Smooth muscle cell (in vitro differentiated cells): ENCODE results near the gene PPP2R2D. TPM values are rescaled to one million over a fixed set of nuclear protein-coding genes. Genes with fewer than 3 reads are reported as not detected.

Experiments used
- DNase-seq: peaks from one replicate; lab custom pipeline; 2025; ENCODE audit not compliant: unreplicated experiment; lab: John Stamatoyannopoulos, UW
- H2AFZ ChIP-seq: fragments of 200-600 bp; sonication (generic); 2 replicates; pipeline ENCODE4 v1.6.0; 2016; ENCODE audit warnings: antibody characterized with exemption, low read depth, mild to moderate bottlenecking
- H3F3A ChIP-seq: fragments of 200-600 bp; sonication (generic); 2 replicates; pipeline ENCODE4 v1.6.0; 2017; ENCODE audit warnings: antibody characterized with exemption, low read depth
- H3K27ac ChIP-seq: fragments of 200-600 bp; sonication (generic); 2 replicates; pipeline ENCODE4 v1.5.1; 2016; ENCODE audit warnings: low read depth, mild to moderate bottlenecking
- H3K27me3 ChIP-seq: fragments of 200-600 bp; sonication (generic); 2 replicates; pipeline ENCODE4 v1.6.1; 2016; ENCODE audit warnings: low read depth, mild to moderate bottlenecking
- H3K36me3 ChIP-seq: fragments of 200-600 bp; sonication (generic); 2 replicates; pipeline ENCODE4 v1.5.1; 2016; ENCODE audit warnings: low read depth
- H3K4me1 ChIP-seq: fragments of 200-600 bp; sonication (generic); 2 replicates; pipeline ENCODE4 v1.5.1; 2016; ENCODE audit warnings: low read depth
- H3K4me2 ChIP-seq: fragments of 200-600 bp; sonication (generic); 2 replicates; pipeline ENCODE4 v1.6.0; 2016; ENCODE audit warnings: mild to moderate bottlenecking
- H3K4me3 ChIP-seq: fragments of 200-600 bp; sonication (generic); 2 replicates; pipeline ENCODE4 v1.5.1; 2016; ENCODE audit warnings: mild to moderate bottlenecking
- H3K79me2 ChIP-seq: fragments of 200-600 bp; sonication (generic); 2 replicates; pipeline ENCODE4 v1.6.0; 2016; ENCODE audit warnings: low read depth, mild to moderate bottlenecking
- H3K9ac ChIP-seq: fragments of 200-600 bp; sonication (generic); 2 replicates; pipeline ENCODE4 v1.6.0; 2016; ENCODE audit warnings: low read depth
- H3K9me3 ChIP-seq: fragments of 200-600 bp; sonication (generic); replicated peaks from 2 replicates; pipeline ENCODE4 v1.5.1; 2016; ENCODE audit warnings: low read depth
- H4K20me1 ChIP-seq: fragments of 200-600 bp; sonication (generic); 2 replicates; pipeline ENCODE4 v1.6.0; 2016; ENCODE audit warnings: low read depth
- WGBS: methylation state at CpG from one replicate; pipeline ENCODE4 v1.1.7; 2016; ENCODE audit warnings: low lambda C conversion rate; 5-methylcytosine and 5-hydroxymethylcytosine counted together
- polyA plus RNA-seq: library from polyadenylated mRNA; unstranded; fragments of >200 nt; fragmentation: Nextera tagmentation; extraction: Ambion mirVana; gene quantifications from 2 replicates; pipeline ENCODE4 v1.2.1, GENCODE V29; 2016
- total RNA-seq: library from RNA; depleted of rRNA; stranded (reverse); fragments of >200 nt; gene quantifications from 2 replicates; pipeline ENCODE4 v1.2.3, GENCODE V29; 2014
- TF ChIP-seq, protein P1 (sequence below): fragments of 200-600 bp; sonication (generic); IDR thresholded peaks from 2 replicates; pipeline ENCODE4 v1.5.1; 2017; ENCODE audit warnings: borderline replicate concordance, mild to moderate bottlenecking, antibody characterized with exemption; ENCODE audit not compliant: insufficient read depth, poor library complexity, severe bottlenecking

PPP2R2D gene
- total and polyA plus RNA-seq, 2 experiments from 2014 or later: 22.5 to 27.1 TPM

DNA sequence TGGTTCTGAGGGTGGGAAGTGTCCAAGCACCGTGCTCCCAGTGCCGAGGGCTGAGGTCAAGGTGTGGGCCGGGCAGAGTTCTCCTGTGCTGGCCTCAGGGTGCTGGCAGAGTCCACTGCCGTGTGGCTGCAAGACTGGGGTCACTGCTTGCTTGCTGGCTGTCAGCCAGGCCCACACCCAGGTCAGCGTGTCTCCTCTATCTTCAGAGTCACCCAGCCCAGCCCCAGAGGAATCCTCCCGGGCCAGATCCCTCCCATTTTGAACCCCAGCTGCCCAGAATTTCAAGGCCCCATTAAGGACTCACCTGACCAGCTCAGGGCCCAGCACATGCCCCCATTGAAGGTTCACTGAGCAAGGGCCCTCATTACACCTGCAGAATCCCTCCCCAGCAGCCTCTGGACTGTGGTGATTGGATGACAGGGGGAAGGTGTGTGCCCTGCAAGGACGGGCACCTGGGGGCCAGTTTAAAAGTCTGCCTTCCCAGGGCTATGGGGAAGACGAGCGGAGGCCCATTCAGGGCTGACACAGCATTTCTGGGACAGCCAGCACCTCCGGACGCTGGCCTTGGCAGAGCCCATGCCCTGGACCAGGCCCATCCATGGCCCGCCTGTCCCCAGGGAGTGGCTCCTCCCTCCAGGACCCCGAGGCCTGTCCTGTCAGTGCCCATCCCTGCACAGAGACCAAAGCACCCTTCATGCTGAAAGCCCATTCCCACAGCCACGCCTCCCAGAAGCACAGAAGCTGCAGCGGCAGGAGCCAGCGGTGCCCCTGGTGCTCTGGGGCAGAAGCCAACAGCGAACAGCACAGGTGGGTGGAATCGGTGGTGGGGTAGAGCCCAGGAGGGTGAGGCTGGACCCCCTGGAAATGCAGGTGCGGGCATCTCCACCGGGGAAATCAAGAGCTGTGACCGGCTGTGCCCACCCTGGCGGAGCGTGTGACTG, 45.1 kb upstream of the PPP2R2D start:
- Histone ChIP-seq H3K36me3 (no peaks in the 10 kb centered on the region), H4K20me1 (no peaks in the 10 kb centered on the region), H3K4me1 (no peaks in the 10 kb centered on the region), H3K27ac (no peak overlapping the region), H3K9ac (no peak overlapping the region), H3K79me2 (no peaks in the 10 kb centered on the region), H3K4me2 (no peak overlapping the region), H3F3A (no peaks in the 10 kb centered on the region), H3K27me3 (peaks cover 6% of the 10 kb centered on the region), H3K4me3 (no peak overlapping the region), H2AFZ (no peak overlapping the region), H3K9me3 (no peaks in the 10 kb centered on the region)
- DNase-seq: no peak
- TF ChIP-seq, protein P1, sequence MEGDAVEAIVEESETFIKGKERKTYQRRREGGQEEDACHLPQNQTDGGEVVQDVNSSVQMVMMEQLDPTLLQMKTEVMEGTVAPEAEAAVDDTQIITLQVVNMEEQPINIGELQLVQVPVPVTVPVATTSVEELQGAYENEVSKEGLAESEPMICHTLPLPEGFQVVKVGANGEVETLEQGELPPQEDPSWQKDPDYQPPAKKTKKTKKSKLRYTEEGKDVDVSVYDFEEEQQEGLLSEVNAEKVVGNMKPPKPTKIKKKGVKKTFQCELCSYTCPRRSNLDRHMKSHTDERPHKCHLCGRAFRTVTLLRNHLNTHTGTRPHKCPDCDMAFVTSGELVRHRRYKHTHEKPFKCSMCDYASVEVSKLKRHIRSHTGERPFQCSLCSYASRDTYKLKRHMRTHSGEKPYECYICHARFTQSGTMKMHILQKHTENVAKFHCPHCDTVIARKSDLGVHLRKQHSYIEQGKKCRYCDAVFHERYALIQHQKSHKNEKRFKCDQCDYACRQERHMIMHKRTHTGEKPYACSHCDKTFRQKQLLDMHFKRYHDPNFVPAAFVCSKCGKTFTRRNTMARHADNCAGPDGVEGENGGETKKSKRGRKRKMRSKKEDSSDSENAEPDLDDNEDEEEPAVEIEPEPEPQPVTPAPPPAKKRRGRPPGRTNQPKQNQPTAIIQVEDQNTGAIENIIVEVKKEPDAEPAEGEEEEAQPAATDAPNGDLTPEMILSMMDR: no peak
- 87% methylated on average over 23 of the region's 23 CpGs for WGBS

DNA sequence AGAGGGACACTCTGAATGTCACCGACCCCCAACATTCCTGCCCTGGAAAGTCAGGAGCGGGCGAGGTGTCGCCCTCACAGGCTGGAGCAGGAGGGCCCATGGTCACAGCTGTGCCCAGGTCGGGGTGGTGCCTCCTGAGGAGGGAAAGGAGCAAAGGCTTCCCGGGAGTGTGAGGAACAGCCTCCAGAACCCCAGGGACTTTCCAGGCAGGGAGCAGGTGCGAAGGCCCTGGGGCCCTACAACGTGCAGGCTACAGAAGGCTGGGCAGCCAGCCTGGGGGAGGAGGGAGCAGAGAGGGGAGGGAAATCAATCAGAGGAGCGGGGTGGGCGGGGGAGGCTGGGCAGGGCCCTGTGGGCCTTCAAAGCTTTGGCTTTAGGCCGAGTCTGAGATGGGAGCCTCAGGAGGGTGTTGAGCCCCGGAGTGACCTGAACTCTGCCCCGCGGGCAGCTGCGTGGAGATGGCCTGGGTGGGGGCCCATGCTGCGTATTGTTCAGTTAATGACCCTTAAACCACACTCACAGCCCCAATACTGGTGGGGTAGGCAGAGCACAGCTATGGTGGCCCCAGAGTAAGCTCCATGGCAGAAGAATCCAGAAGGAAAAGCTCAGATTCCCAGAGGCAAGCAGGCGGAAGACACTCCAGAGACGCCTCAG, 44.2 kb upstream of the PPP2R2D start:
- no peak for DNase-seq
- Histone ChIP-seq H2AFZ (no peak overlapping the region), H3F3A (no peaks in the 10 kb centered on the region), H3K4me2 (no peak overlapping the region), H4K20me1 (no peaks in the 10 kb centered on the region), H3K27me3 (peaks cover 14% of the 10 kb centered on the region), H3K79me2 (no peaks in the 10 kb centered on the region), H3K27ac (no peak overlapping the region), H3K9ac (no peak overlapping the region), H3K4me3 (no peak overlapping the region), H3K36me3 (no peaks in the 10 kb centered on the region), H3K4me1 (no peaks in the 10 kb centered on the region), H3K9me3 (no peaks in the 10 kb centered on the region)
- WGBS: 88% methylated on average over 14 of the region's 18 CpGs
- TF ChIP-seq, protein P1: no peak

DNA sequence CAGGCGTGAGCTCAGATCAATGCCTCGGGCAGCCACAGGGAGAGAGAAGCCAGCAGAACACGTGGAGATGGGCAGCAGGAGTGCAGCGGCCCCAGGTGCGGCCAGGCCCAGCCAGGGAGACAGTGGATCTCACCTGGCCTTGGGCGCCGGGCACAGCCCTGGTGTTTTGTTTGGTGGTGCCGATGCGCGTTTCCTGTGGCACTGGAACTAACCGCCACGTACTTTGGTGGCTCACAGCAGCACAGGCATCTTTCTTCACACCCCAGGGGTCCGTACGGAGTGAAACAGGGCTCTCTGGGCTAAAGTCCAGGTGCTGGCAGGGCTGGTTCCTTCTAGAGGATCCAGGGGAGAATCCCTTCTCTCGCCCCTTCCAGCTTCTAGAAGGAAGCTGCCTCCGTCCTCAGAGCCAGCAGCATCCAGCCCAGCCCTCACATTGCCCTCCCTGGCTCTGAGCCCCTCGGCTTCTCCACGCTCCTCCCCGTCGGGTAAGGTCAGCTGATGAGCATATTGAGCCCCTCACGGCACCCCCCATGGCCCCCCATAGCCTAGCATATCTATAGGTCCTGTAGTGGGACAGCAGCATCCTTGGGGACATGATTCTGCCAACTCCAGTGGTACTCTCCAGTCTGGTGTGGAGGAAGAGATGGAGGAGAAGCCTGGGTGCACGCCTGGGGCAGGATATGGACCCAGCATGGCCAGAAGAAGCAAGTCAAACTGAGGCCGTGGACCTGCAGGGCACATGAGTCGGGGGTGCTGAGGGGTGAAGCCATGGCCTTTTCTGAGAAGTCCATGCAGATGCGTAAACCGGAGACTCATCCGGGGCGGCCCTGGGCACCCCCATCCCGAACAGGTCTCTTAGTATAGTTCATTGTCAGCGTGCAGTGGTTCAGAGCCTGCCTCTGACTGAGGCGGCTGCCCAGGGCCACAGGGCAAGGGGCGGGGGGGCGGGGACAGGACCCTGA, 43.4 kb upstream of the PPP2R2D start:
- TF ChIP-seq, protein P1: no peak
- H4K20me1 ChIP-seq: no peaks in the 10 kb centered on the region
- H3K36me3 ChIP-seq: no peaks in the 10 kb centered on the region
- no peak overlapping the region for H3K4me2 ChIP-seq
- peaks cover 20% of the 10 kb centered on the region for H3K27me3 ChIP-seq
- H3K9me3 ChIP-seq: no peaks in the 10 kb centered on the region
- H3F3A ChIP-seq: no peaks in the 10 kb centered on the region
- 88% methylated on average over 33 of the region's 33 CpGs for WGBS
- H3K4me3 ChIP-seq: no peak overlapping the region
- H3K27ac ChIP-seq: no peak overlapping the region
- H2AFZ ChIP-seq: no peak overlapping the region
- no peaks in the 10 kb centered on the region for H3K79me2 ChIP-seq
- no peak for DNase-seq
- no peak overlapping the region for H3K9ac ChIP-seq
- no peaks in the 10 kb centered on the region for H3K4me1 ChIP-seq
